ENCODE data around the gene HRH3. TPM values are rescaled to one million over a fixed set of nuclear protein-coding genes. Genes with fewer than 3 reads are reported as not detected.

Gene HRH3
- total RNA-seq, 6 experiments from 2014 or later, result not detected

- H3K27ac ChIP-seq, result no peak overlapping the region
- no peaks in the 10 kb centered on the region for H3K9me3 ChIP-seq
- DNase-seq, result peak in 1 of 3 donors; percentile 32
- WGBS (ENCODE audit: insufficient coverage, low coverage, low lambda C conversion rate, missing lambda C conversion rate), result 98% methylated on average over 9 of the region's 23 CpGs
- H3K4me1 ChIP-seq, result no peaks in the 10 kb centered on the region
- peaks cover 0 to 51% (median 7%) of the 10 kb centered on the region in 4 donors for H3K36me3 ChIP-seq
- H3K4me3 ChIP-seq, result no peak overlapping the region
- intact Hi-C loops (cut with DNase I), result no loop called here
- no peak for TF ChIP-seq POLR2A (IDR thresholded peaks at IDR 0.05)
- no peak for TF ChIP-seq CTCF (IDR thresholded peaks at IDR 0.05)
- no peaks in the 10 kb centered on the region for H3K27me3 ChIP-seq
- ATAC-seq, result peak in 1 of 4 donors; percentile 6
Observed at GRCh38 chr20:62168890-62169435, 51.1 kb downstream of the HRH3 start.

- intact Hi-C loops (cut with DNase I), result no loop called here
- Histone ChIP-seq H3K4me3 (no peak overlapping the region), H3K36me3 (peaks cover 0 to 58% (median 11%) of the 10 kb centered on the region in 4 donors), H3K4me1 (no peaks in the 10 kb centered on the region), H3K9me3 (no peaks in the 10 kb centered on the region), H3K27ac (no peak overlapping the region), H3K27me3 (no peaks in the 10 kb centered on the region)
- no peak for DNase-seq
- WGBS (ENCODE audit: insufficient coverage, low coverage, low lambda C conversion rate, missing lambda C conversion rate), result 90% methylated on average over 2 of the region's 4 CpGs
- TF ChIP-seq POLR2A (IDR thresholded peaks at IDR 0.05), result no peak
- no peak for TF ChIP-seq CTCF (IDR thresholded peaks at IDR 0.05)
- no peak for ATAC-seq
Observed at GRCh38 chr20:62168061-62168460, 52.0 kb downstream of the HRH3 start.

- H3K27ac ChIP-seq, result no peak overlapping the region
- WGBS (ENCODE audit: insufficient coverage, low coverage, low lambda C conversion rate, missing lambda C conversion rate), result 100% methylated on average over 1 of the region's 6 CpGs
- no peak overlapping the region for H3K4me3 ChIP-seq
- TF ChIP-seq POLR2A (IDR thresholded peaks at IDR 0.05) (no peak), CTCF (IDR thresholded peaks at IDR 0.05) (no peak)
- peak in 1 of 3 donors; percentile 42 for DNase-seq
- peaks cover 0 to 59% (median 14%) of the 10 kb centered on the region in 4 donors for H3K36me3 ChIP-seq
- peak in 1 of 4 donors; percentile 18 for ATAC-seq
- H3K4me1 ChIP-seq, result no peaks in the 10 kb centered on the region
- no peaks in the 10 kb centered on the region for H3K9me3 ChIP-seq
- no peaks in the 10 kb centered on the region for H3K27me3 ChIP-seq
- intact Hi-C loops (cut with DNase I), result no loop called here
Observed at GRCh38 chr20:62167474-62167873, 52.6 kb downstream of the HRH3 start.

GRCh38 chr20:62165762-62166399 is 54.2 kb downstream of the HRH3 start:
- no peaks in the 10 kb centered on the region for H3K4me1 ChIP-seq
- 95% methylated on average over 3 of the region's 25 CpGs for WGBS (ENCODE audit: insufficient coverage, low coverage, low lambda C conversion rate, missing lambda C conversion rate)
- intact Hi-C loops (cut with DNase I), result no loop called here
- H3K9me3 ChIP-seq, result no peaks in the 10 kb centered on the region
- ATAC-seq (no peak), DNase-seq (peak in 1 of 3 donors; percentile 53)
- TF ChIP-seq CTCF (IDR thresholded peaks at IDR 0.05) (no peak), POLR2A (IDR thresholded peaks at IDR 0.05) (no peak)
- H3K4me3 ChIP-seq, result no peak overlapping the region
- peaks cover 0 to 68% (median 21%) of the 10 kb centered on the region in 4 donors for H3K36me3 ChIP-seq
- no peak overlapping the region for H3K27ac ChIP-seq
- H3K27me3 ChIP-seq, result no peaks in the 10 kb centered on the region

Other genes starting within 250 kb of the HRH3 start
- 10 to 100 TPM in 4 of 6 experiments, 1 to 10 TPM in 2; 9.0 to 13.0 (median 11.3) TPM for gene TAF4, start 154.4 kb downstream of the HRH3 start, total RNA-seq
- gene LSM14B, start 97.8 kb downstream of the HRH3 start, total RNA-seq, result 10 to 100 TPM in 5 of 6 experiments, 1 to 10 TPM in 1; 9.5 to 19.8 (median 14.2) TPM
- gene PSMA7, start 76.9 kb downstream of the HRH3 start, total RNA-seq, result 100 to 1,000 TPM; 108 to 268 (median 116) TPM
- 10 to 100 TPM; 14.1 to 26.5 (median 23.7) TPM for gene SS18L1, start 76.5 kb downstream of the HRH3 start, total RNA-seq
- gene MTG2, start 37.2 kb downstream of the HRH3 start, total RNA-seq, result 10 to 100 TPM; 27.0 to 45.6 (median 31.8) TPM
- gene OSBPL2, start 18.2 kb upstream of the HRH3 start, total RNA-seq, result 10 to 100 TPM; 15.6 to 27.8 (median 21.2) TPM
- 100 to 1,000 TPM in 2 of 6 experiments, 10 to 100 TPM in 4; 49.5 to 139 (median 55.7) TPM for gene ADRM1, start 82.7 kb upstream of the HRH3 start, total RNA-seq
- 10 to 100 TPM; 30.3 to 80.8 (median 47.1) TPM for gene LAMA5, start 147.0 kb upstream of the HRH3 start, total RNA-seq
- gene RPS21, start 166.8 kb upstream of the HRH3 start, total RNA-seq, result 100 to 1,000 TPM; 339 to 696 (median 413) TPM
- gene CABLES2, start 187.0 kb upstream of the HRH3 start, total RNA-seq, result 1 to 10 TPM; 1.4 to 2.9 (median 2.5) TPM
- gene RBBP8NL, start 207.3 kb upstream of the HRH3 start, total RNA-seq, result not detected